ENCODE measurements around the gene DSEL.

- TF ChIP-seq CTCF (IDR thresholded peaks at IDR 0.05) (no peak), POLR2AphosphoS5 (IDR thresholded peaks at IDR 0.05) (no peak), POLR2A (IDR thresholded peaks at IDR 0.05) (no peak)
These were observed 33.3 kb downstream of the DSEL start for GRCh38 chr18:67483237-67483636.

Measured in sigmoid colon (tissue), 4 donors.